HepG2 (cell line): ENCODE data around the gene HSF4. TPM values are rescaled to one million over a fixed set of nuclear protein-coding genes. Genes with fewer than 3 reads are reported as not detected.

Experiments
- ARNT2 ChIP-seq: sonication (generic); formaldehyde crosslinking; IDR thresholded peaks from 2 replicates; pipeline ENCODE4 v1.8.0; 2022; ENCODE audit warnings: mild to moderate bottlenecking, low read depth, missing genetic modification reagents, moderate library complexity
- CHD2 ChIP-seq: IDR thresholded peaks from 2 replicates; pipeline ENCODE4 v1.6.1; 2011; ENCODE audit warnings: low read depth, low read length, improper control_type of control experiment
- E2F5 ChIP-seq: sonication (generic); formaldehyde crosslinking; conservative IDR thresholded peaks from 2 replicates; pipeline ENCODE4 v1.4.0; 2020; ENCODE audit warnings: missing genetic modification reagents
- IRF9 ChIP-seq: sonication (generic); formaldehyde crosslinking; IDR thresholded peaks from 2 replicates; pipeline ENCODE4 v1.8.0; 2022; ENCODE audit warnings: missing genetic modification reagents, mild to moderate bottlenecking, borderline replicate concordance
- KDM2A ChIP-seq: sonication (generic); formaldehyde crosslinking; IDR thresholded peaks from 2 replicates; pipeline ENCODE4 v1.4.0; 2020; ENCODE audit warnings: low read depth, missing genetic modification reagents, borderline replicate concordance
- KDM3A ChIP-seq: IDR thresholded peaks from 2 replicates; pipeline ENCODE4 v1.6.1; 2018; ENCODE audit warnings: low read depth, missing compliant biosample characterization
- MEF2D ChIP-seq: sonication (generic); formaldehyde crosslinking; IDR thresholded peaks from 2 replicates; pipeline ENCODE4 v1.5.1; 2020; ENCODE audit warnings: mild to moderate bottlenecking, missing genetic modification reagents
- NR2F6 ChIP-seq, 2 experiments: IDR thresholded peaks; 2 replicates each; pipeline ENCODE4 v1.6.1; 2016; ENCODE audit warnings: antibody characterized with exemption in 1 of 2, mild to moderate bottlenecking in 1 of 2
- PBX2 ChIP-seq: IDR thresholded peaks from 2 replicates; pipeline ENCODE4 v1.6.1; 2016; ENCODE audit warnings: control low read depth
- PHF5A ChIP-seq: IDR thresholded peaks from one replicate; pipeline ENCODE4 v1.6.1; 2018; ENCODE audit warnings: low read depth, missing genetic modification reagents; ENCODE audit not compliant: unreplicated experiment
- RARG ChIP-seq: sonication (generic); formaldehyde crosslinking; IDR thresholded peaks from 2 replicates; pipeline ENCODE4 v1.4.0; 2020; ENCODE audit warnings: low read depth, mild to moderate bottlenecking, missing genetic modification reagents
- SRSF1 ChIP-seq: fragments of 200-400 bp; formaldehyde crosslinking; optimal IDR thresholded peaks from 2 replicates; pipeline ENCODE3; 2017; ENCODE audit warnings: mild to moderate bottlenecking, low read depth, low read length, moderate library complexity
- STAT5B ChIP-seq: sonication (generic); formaldehyde crosslinking; IDR thresholded peaks from 2 replicates; pipeline ENCODE4 v1.4.0; 2020; ENCODE audit warnings: missing genetic modification reagents
- ZBTB34 ChIP-seq: sonication (generic); formaldehyde crosslinking; IDR thresholded peaks from 2 replicates; pipeline ENCODE4 v1.8.0; 2022; ENCODE audit warnings: mild to moderate bottlenecking, missing genetic modification reagents
- ZNF451 ChIP-seq: sonication (generic); formaldehyde crosslinking; IDR thresholded peaks from 2 replicates; pipeline ENCODE4 v1.5.0; 2020; ENCODE audit warnings: mild to moderate bottlenecking, missing genetic modification reagents
- ZNF766 ChIP-seq: sonication (generic); formaldehyde crosslinking; IDR thresholded peaks from 2 replicates; pipeline ENCODE4 v1.5.0; 2020; ENCODE audit warnings: missing genetic modification reagents, borderline replicate concordance
- polyA plus RNA-seq, 8 experiments: library from polyadenylated mRNA; depleted of rRNA in 3 of 8; stranded (reverse) in 7 of 8; unstranded in 1 of 8; fragments of >200 nt; fragmentation: Illumina TruSeq in 4 of 8; extraction: Trizol in 4 of 8; gene quantifications; 2 replicates each; pipeline versions ENCODE4 v1.2.1 to v1.2.3, GENCODE V29; 2011 to 2016; ENCODE audit warnings: low read depth in 4 of 8, missing spikeins in 1 of 8, mixed read lengths in 1 of 8; ENCODE audit not compliant: insufficient read depth in 1 of 8
- total RNA-seq, 5 experiments: library from RNA; depleted of rRNA; stranded (reverse); fragments of >200 nt; fragmentation: Illumina TruSeq; extraction: Trizol; gene quantifications; 2 replicates each; pipeline ENCODE4 v1.2.3, GENCODE V29; 2016; ENCODE audit warnings: low read depth in 1 of 5
- TF ChIP-seq, protein P1 (sequence below): sonication (generic); formaldehyde crosslinking; conservative IDR thresholded peaks from 2 replicates; pipeline ENCODE4 v1.4.0; 2020; ENCODE audit warnings: missing genetic modification reagents
- TF ChIP-seq, protein P2 (sequence below): sonication (generic); formaldehyde crosslinking; IDR thresholded peaks from 2 replicates; pipeline ENCODE4 v1.5.0; 2020; ENCODE audit warnings: mild to moderate bottlenecking, missing genetic modification reagents, moderate library complexity
- TF ChIP-seq, protein P3 (sequence below): sonication (generic); formaldehyde crosslinking; IDR thresholded peaks from 2 replicates; pipeline ENCODE4 v1.4.0; 2020; ENCODE audit warnings: missing genetic modification reagents

Gene HSF4
- total and polyA plus RNA-seq, 2 of the 13 experiments (the other 11 are each of a cell fraction or from before 2014, with no cell fraction given) = 3.5 to 16.9 TPM

- TF ChIP-seq ARNT2 (CRISPR knock-in tag) (no peak), KDM2A (CRISPR knock-in tag) (no peak), E2F5 (CRISPR knock-in tag) (no peak), ZNF766 (CRISPR knock-in tag) (no peak), PBX2 (CRISPR knock-in tag) (no peak), RARG (CRISPR knock-in tag) (no peak), KDM3A (CRISPR knock-in tag) (no peak), IRF9 (CRISPR knock-in tag) (no peak; the same call in 1 of the 2 replicates), SRSF1 (no peak), MEF2D (CRISPR knock-in tag) (0 out of 2 replicates have a peak, but pooled peaks have one; percentile 41), ZNF451 (CRISPR knock-in tag) (no peak), NR2F6 (IDR thresholded peaks at IDR 0.05) (no peak), NR2F6 (CRISPR knock-in tag; IDR thresholded peaks at IDR 0.05) (peak; percentile 26; the same call in 1 of the 2 replicates), CHD2 (no peak), PHF5A (CRISPR knock-in tag) (no peak), ZBTB34 (CRISPR knock-in tag) (no peak), STAT5B (CRISPR knock-in tag) (no peak)
- TF ChIP-seq, protein P1, sequence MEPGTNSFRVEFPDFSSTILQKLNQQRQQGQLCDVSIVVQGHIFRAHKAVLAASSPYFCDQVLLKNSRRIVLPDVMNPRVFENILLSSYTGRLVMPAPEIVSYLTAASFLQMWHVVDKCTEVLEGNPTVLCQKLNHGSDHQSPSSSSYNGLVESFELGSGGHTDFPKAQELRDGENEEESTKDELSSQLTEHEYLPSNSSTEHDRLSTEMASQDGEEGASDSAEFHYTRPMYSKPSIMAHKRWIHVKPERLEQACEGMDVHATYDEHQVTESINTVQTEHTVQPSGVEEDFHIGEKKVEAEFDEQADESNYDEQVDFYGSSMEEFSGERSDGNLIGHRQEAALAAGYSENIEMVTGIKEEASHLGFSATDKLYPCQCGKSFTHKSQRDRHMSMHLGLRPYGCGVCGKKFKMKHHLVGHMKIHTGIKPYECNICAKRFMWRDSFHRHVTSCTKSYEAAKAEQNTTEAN = no peak
- TF ChIP-seq, protein P2, sequence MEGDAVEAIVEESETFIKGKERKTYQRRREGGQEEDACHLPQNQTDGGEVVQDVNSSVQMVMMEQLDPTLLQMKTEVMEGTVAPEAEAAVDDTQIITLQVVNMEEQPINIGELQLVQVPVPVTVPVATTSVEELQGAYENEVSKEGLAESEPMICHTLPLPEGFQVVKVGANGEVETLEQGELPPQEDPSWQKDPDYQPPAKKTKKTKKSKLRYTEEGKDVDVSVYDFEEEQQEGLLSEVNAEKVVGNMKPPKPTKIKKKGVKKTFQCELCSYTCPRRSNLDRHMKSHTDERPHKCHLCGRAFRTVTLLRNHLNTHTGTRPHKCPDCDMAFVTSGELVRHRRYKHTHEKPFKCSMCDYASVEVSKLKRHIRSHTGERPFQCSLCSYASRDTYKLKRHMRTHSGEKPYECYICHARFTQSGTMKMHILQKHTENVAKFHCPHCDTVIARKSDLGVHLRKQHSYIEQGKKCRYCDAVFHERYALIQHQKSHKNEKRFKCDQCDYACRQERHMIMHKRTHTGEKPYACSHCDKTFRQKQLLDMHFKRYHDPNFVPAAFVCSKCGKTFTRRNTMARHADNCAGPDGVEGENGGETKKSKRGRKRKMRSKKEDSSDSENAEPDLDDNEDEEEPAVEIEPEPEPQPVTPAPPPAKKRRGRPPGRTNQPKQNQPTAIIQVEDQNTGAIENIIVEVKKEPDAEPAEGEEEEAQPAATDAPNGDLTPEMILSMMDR (CRISPR knock-in tag) = no peak
- TF ChIP-seq, protein P3, sequence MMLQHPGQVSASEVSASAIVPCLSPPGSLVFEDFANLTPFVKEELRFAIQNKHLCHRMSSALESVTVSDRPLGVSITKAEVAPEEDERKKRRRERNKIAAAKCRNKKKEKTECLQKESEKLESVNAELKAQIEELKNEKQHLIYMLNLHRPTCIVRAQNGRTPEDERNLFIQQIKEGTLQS = no peak
Observed at GRCh38 chr16:67170949-67171649, 6.6 kb downstream of the HSF4 start (continued).
